HFFc6 (cell line): ENCODE data around the gene CPNE4. TPM values are rescaled to one million over a fixed set of nuclear protein-coding genes. Genes with fewer than 3 reads are reported as not detected.
A peak's percentile ranks its signal among the peaks of the same experiment; 100 is the strongest.
"Not testable (repeated sequence)": the region's sequence is repeated elsewhere in the genome, so short reads cannot be mapped to it uniquely, and the experiment has no call there.

Source experiments
- DNase-seq: peaks from one replicate; pipeline ENCODE4 v3.0.0-alpha.2; 2018
- H3K27ac Mint-ChIP-seq: 2 replicates; pipeline ENCODE4 v1.8.0; 2020; ENCODE audit warnings: mild to moderate bottlenecking, mixed read lengths
- H3K27me3 Mint-ChIP-seq: 2 replicates; pipeline ENCODE4 v1.8.0; 2021; ENCODE audit warnings: mild to moderate bottlenecking, moderate library complexity, mixed read lengths; ENCODE audit not compliant: insufficient read depth
- H3K36me3 Mint-ChIP-seq: 2 replicates; pipeline ENCODE4 v1.8.0; 2021; ENCODE audit warnings: low read depth, mixed read lengths
- H3K4me1 Mint-ChIP-seq: 2 replicates; pipeline ENCODE4 v1.8.0; 2020; ENCODE audit warnings: low read depth, mixed read lengths
- H3K4me3 Mint-ChIP-seq: 2 replicates; pipeline ENCODE4 v1.8.0; 2020; ENCODE audit warnings: mild to moderate bottlenecking, moderate library complexity, mixed read lengths
- H3K9me3 Mint-ChIP-seq: 2 replicates; pipeline ENCODE4 v1.8.0; 2020; ENCODE audit warnings: mild to moderate bottlenecking, mixed read lengths
- total RNA-seq, 6 experiments: library from RNA; stranded (reverse); fragmentation: NEBNext Ultra II Directional; extraction: Animal tissue kit (Norgen Biotek cat#: 25700); gene quantifications; 2 replicates in 1 of 6; 3 replicates in 5 of 6; pipeline ENCODE4 v1.2.3, GENCODE V29; 2021
- TF ChIP-seq, protein P1 (sequence below): fragments of 200-600 bp; sonication (generic); IDR thresholded peaks from 2 replicates; pipeline ENCODE4 v1.5.0; 2021; ENCODE audit warnings: antibody characterized with exemption, mild to moderate bottlenecking

Gene CPNE4
- total RNA-seq, 6 experiments from 2014 or later = not detected

DNA sequence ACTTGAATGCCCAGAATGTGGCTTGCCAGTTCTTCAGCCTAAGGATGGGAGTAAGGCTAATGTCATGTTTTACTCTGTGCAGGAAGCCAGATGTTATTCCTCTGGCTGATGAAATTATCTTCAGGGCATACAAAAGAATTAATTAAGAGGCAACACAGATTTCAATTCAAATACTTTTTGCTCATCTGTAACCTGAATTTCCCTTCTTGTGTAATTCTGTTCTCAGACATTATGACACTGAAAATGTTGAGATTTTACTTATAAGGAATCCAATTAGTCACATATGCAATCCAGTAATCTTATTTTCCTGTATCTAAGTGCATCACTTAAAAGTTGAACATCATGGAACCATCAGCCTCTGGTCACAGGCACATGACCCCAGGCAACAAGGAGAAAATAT, 136.5 kb downstream of the CPNE4 start:
- no peak overlapping the region for H3K27ac Mint-ChIP-seq
- H3K27me3 Mint-ChIP-seq = no peaks in the 10 kb centered on the region
- no peak for DNase-seq
- TF ChIP-seq, protein P1, sequence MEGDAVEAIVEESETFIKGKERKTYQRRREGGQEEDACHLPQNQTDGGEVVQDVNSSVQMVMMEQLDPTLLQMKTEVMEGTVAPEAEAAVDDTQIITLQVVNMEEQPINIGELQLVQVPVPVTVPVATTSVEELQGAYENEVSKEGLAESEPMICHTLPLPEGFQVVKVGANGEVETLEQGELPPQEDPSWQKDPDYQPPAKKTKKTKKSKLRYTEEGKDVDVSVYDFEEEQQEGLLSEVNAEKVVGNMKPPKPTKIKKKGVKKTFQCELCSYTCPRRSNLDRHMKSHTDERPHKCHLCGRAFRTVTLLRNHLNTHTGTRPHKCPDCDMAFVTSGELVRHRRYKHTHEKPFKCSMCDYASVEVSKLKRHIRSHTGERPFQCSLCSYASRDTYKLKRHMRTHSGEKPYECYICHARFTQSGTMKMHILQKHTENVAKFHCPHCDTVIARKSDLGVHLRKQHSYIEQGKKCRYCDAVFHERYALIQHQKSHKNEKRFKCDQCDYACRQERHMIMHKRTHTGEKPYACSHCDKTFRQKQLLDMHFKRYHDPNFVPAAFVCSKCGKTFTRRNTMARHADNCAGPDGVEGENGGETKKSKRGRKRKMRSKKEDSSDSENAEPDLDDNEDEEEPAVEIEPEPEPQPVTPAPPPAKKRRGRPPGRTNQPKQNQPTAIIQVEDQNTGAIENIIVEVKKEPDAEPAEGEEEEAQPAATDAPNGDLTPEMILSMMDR = no peak
- no peaks in the 10 kb centered on the region for H3K9me3 Mint-ChIP-seq
- H3K4me3 Mint-ChIP-seq = no peak overlapping the region
- no peaks in the 10 kb centered on the region for H3K36me3 Mint-ChIP-seq
- peaks cover 16% of the 10 kb centered on the region for H3K4me1 Mint-ChIP-seq

DNA sequence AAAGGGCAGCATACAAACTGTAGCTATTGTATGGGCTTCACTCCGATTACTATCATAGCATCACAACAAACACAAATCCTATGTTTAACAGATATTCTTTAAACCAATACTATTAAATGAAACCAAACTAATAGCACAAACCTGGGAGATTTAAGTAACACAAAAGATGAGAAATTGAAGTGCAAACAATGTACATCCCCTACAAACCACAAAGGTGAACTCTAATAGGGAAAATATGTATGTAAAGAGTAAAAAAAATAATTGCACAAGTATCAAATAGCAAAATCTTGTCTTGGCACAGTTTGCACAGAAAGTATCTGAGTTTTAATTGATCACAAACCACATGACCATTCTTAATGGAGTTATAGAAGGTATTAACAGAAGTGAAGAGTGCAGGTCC, 138.5 kb downstream of the CPNE4 start:
- no peak for DNase-seq
- TF ChIP-seq, protein P1 = no peak
- 0 out of 2 replicates have a peak, but pooled peaks cover 5% of the 10 kb centered on the region for H3K4me1 Mint-ChIP-seq
- H3K36me3 Mint-ChIP-seq = no peaks in the 10 kb centered on the region
- no peak overlapping the region for H3K4me3 Mint-ChIP-seq
- H3K27ac Mint-ChIP-seq = no peak overlapping the region
- no peaks in the 10 kb centered on the region for H3K9me3 Mint-ChIP-seq
- H3K27me3 Mint-ChIP-seq = no peaks in the 10 kb centered on the region

DNA sequence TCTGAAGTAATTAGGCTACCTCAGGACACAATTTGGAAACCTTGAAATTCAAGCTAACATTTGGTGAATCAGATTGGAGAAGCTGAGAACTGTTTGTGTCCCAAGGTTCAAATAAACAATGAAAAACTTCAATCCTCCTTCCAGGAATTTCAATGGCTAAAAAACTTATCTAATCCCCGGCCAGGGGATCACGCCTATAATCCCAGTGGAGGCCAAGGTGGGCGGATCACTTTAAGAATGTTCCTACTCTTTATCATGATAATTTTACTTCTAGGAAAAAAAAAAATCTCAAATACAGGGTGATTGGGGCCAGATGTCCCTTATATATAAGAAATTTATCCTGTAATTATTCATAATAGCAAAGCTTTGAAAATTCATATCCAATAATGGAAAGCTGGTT, 139.0 kb downstream of the CPNE4 start:
- no peak for DNase-seq
- no peaks in the 10 kb centered on the region for H3K9me3 Mint-ChIP-seq
- H3K4me1 Mint-ChIP-seq = no peaks in the 10 kb centered on the region
- H3K36me3 Mint-ChIP-seq = no peaks in the 10 kb centered on the region
- no peaks in the 10 kb centered on the region for H3K27me3 Mint-ChIP-seq
- TF ChIP-seq, protein P1 = no peak
- H3K27ac Mint-ChIP-seq = no peak overlapping the region
- no peak overlapping the region for H3K4me3 Mint-ChIP-seq

DNA sequence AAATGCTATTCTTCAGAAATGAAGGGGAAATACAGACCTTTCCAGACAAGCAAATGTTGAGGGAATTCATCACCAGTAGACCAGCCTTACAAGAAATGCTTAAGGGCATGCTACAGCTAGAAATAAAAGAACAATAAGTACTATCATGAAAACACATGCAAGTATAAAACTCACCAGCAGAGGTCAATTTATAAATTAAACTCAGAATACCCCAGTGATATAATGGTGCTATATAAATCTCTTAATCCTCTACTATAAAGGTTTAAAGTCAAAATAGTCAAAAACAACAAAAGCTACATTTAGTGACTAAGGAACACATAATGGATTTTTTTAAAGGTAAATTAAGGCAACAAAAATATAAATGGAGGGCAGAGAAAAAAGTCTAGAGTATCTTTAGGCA, 142.5 kb downstream of the CPNE4 start:
- no peak for DNase-seq
- Mint-ChIP-seq H3K9me3 (peaks cover 2% of the 10 kb centered on the region; the same call in 1 of the 2 replicates), H3K4me3 (no peak overlapping the region), H3K27ac (no peak overlapping the region), H3K36me3 (no peaks in the 10 kb centered on the region), H3K27me3 (no peaks in the 10 kb centered on the region), H3K4me1 (no peaks in the 10 kb centered on the region)
- TF ChIP-seq, protein P1 = peak; percentile 61

DNA sequence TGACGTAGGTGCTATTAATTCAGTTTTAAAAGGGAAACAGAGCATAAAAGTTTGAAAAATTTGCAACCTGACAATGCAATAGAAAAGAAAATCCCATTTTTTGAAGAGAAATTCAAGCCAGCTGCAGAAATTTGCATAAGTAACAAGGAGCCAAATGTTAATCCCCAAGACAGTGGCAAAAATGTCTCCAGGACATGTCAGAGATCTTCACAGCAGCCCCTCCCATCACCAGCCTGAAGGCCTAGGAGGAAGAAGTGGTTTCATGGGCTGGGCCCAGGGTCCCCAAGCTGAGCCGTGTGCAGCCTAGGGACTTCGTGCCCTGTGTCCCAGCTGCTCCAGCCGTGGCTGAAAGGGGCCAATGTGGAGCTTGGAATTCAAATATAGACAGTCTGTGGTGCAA, 148.9 kb downstream of the CPNE4 start:
- not testable (repeated sequence) for H3K27me3 Mint-ChIP-seq, H3K36me3 Mint-ChIP-seq, H3K4me1 Mint-ChIP-seq, H3K4me3 Mint-ChIP-seq, H3K27ac Mint-ChIP-seq, H3K9me3 Mint-ChIP-seq, DNase-seq

DNA sequence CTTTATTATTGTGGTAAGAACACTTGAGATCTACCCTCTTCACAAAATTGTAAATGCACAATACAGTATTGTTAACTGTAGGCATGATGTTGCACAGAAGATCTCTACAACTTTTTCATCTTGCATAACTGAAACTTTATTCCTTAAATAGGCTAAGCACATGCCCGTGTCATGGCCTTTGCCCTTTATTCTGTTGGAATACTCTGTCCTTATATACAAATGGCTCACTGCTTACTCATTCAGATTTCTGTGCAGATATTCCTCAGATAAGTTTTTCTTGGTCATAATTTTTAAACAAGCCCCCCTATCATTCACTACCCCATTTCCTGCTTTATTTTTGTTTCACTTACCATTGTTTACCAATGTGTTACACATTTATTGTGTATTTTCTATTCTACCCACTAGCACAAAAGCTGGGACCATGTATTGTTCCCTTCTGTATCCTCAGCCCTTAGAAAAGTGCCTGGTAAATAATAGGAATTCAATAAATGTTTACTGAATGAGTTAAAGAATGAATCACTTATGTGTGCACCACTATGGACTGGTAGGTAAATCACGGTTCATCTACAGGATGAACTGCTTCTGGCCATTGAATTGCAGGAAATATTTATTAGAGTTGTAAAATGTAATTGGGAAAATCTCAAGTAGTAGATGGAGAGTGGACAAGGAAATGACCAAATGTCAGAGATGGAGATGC, 151.0 kb downstream of the CPNE4 start:
- Mint-ChIP-seq H3K36me3 (no peaks in the 10 kb centered on the region), H3K9me3 (peaks cover 7% of the 10 kb centered on the region; the same call in 1 of the 2 replicates), H3K27ac (no peak overlapping the region), H3K4me1 (no peaks in the 10 kb centered on the region), H3K4me3 (no peak overlapping the region), H3K27me3 (no peaks in the 10 kb centered on the region)
- DNase-seq = peak; percentile 16
- TF ChIP-seq, protein P1 = no peak
